ENCODE results near the gene DHDH.

The DHDH gene

GRCh38 chr19:48993175-48994034, 59.9 kb downstream of the DHDH start, which contains the start of the genes GYS1 and RUVBL2:
Gene GYS1 (minus strand): TSS chr19:48993309. CDS start chr19:48993112, 197 bp downstream.
Gene RUVBL2 (plus strand): TSS chr19:48993887. CDS start chr19:48993912, 25 bp downstream.
- Histone ChIP-seq H3K27me3 (ENCODE audit: control insufficient read depth, insufficient read depth, low read length) (no peaks in the 10 kb centered on the region), H3K4me3 (ENCODE audit: low read length) (peak within 1 kb of the TSS; percentile 98), H3K9me3 (ENCODE audit: control insufficient read depth, low read length) (no peaks in the 10 kb centered on the region), H3K9ac (ENCODE audit: low read length) (peak within 1 kb of the TSS; percentile 98), H3K36me3 (ENCODE audit: control insufficient read depth, insufficient read depth, low read length) (no peaks in the 10 kb centered on the region), H3K4me1 (ENCODE audit: control insufficient read depth, insufficient read depth, low read length) (peaks cover 9% of the 10 kb centered on the region)

GRCh38 chr19:48994035-48994386, 60.5 kb downstream of the DHDH start:
- Histone ChIP-seq H3K9ac (ENCODE audit: low read length) (peak overlapping the region; percentile 98), H3K4me1 (ENCODE audit: control insufficient read depth, insufficient read depth, low read length) (peaks cover 9% of the 10 kb centered on the region), H3K4me3 (ENCODE audit: low read length) (peak overlapping the region; percentile 48), H3K27me3 (ENCODE audit: control insufficient read depth, insufficient read depth, low read length) (no peaks in the 10 kb centered on the region), H3K9me3 (ENCODE audit: control insufficient read depth, low read length) (no peaks in the 10 kb centered on the region), H3K36me3 (ENCODE audit: control insufficient read depth, insufficient read depth, low read length) (no peaks in the 10 kb centered on the region)
